Raji (cell line): ENCODE data around the gene AKAP1.

Experiments
- POLR2A ChIP-seq: IDR thresholded peaks from 2 replicates; pipeline ENCODE4 v1.6.1; 2011; ENCODE audit warnings: low read depth, low read length, control low read depth; ENCODE audit not compliant: insufficient read depth

Gene AKAP1

GRCh38 chr17:57109393-57110151 is 24.5 kb downstream of the AKAP1 start:
- TF ChIP-seq POLR2A: no peak

DNA sequence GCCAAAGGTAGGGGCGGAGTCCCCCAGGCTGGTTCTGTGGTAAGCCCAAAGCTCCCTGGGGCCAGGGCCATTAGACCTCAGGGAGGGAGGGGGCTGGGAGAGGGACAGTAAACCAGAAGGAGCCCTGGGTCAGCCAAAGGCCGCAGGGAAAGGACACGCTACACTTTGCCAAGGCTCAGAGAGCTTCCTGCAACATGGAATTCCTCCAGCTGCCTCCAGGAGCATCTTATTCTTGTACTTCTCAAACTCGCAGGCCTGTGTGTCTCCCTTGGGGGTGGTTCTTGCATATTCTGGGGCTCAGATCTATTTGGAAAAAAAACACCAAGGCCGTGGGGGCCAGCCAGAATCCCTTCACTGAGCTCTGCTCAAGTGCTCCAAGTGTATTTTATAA is 25.1 kb downstream of the AKAP1 start:
- TF ChIP-seq POLR2A: no peak

DNA sequence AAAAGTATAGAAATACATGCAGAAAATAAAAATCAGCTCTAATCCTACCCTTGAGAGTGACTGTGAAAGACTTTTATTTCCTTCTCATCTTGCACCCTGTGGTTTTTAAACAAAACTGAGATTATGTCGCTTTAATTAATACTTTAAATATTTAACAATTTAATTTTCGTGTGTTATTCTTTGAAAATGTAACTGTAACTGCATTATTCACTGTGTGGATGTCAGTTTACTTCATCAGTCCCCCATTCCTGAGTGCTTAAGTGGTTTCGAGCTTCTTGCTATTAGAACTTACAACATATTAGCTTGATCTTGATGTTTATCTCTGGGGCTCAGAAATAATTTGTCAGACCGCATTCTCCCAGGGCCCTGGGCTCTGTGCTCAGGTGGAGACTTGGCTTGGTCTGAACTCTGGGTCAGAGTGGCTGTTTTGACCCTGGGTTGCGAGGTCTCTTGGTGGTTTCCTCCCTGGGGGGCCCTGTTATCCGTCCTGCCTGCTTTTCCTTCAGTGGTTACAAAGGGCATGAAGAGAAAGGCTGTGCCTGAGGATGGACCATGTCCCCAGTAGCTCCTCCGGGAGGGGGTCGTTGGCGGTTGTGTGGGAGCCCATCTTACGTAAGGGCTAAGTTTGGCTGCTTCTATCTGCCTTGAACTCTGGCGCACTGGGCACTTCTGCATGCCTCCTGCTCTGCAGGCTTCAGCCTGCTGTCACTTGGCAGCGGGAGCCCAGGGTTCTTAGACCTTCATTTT is 25.7 kb downstream of the AKAP1 start:
- TF ChIP-seq POLR2A: no peak

- TF ChIP-seq POLR2A: no peak
Measured at GRCh38 chr17:57111386-57111785, 26.3 kb downstream of the AKAP1 start.

DNA sequence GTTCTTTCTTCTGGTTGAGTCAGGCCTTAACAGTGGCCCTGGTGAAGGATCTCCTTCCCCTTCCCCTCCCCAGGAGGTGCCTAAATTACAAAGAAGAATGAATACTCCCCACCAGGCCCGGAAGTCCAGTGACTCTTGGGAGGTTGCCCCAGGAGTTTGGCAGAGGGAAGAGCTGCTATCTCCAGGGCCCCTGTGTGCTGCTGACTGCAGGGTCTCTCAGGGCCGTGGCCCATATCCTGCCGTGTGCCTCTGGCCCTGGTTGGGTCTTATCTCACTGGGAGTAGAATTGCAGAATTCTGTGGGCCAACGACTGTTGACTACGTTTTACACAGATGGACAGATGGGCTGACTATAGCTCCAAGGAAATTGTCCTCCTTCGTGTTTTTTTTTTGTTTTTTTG is 28.0 kb downstream of the AKAP1 start:
- no peak for TF ChIP-seq POLR2A

DNA sequence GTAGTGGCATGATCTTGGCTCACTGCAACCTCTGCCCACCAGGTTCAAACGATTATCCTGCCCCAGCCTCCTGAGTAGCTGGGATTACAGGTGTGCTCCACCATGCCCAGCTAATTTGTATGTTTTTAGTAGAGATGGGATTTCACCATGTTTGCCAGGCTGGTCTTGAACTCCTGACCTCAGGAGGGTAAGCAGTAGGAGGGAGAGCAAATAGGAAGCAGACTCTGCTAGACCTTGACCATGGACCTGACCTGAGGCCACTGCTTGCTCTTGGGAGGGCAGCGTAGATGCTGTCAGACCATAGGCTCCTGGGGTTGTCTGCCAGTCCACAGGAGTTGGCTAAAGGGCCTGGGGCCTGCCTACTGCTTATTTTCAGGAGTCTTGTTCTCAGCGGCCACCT is 28.6 kb downstream of the AKAP1 start:
- no peak for TF ChIP-seq POLR2A

DNA sequence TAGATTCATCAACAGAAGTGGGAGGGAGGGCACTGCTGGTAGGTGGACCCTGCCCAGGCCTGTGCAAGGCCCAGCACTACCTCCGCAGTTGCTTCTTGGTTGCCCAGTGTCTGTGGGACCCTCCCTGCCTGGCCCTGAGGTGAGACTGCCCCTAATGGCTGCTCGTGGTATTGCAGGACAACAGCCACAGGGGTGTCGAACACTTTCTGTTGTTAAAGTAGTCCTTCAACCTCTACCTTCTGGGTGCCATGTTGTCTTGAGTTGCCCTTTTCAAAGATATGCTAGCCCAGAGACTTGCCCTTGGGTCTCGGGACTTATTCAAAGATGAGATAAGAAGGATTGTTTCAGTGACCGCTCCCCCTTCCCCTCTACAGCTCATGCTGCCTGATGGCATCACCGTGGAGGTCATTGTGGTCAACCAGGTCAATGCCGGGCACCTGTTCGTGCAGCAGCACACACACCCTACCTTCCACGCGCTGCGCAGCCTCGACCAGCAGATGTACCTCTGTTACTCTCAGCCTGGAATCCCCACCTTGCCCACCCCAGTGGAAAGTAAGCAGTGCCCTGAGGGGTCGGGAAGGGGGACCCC is 29.1 kb downstream of the AKAP1 start:
- TF ChIP-seq POLR2A: no peak

DNA sequence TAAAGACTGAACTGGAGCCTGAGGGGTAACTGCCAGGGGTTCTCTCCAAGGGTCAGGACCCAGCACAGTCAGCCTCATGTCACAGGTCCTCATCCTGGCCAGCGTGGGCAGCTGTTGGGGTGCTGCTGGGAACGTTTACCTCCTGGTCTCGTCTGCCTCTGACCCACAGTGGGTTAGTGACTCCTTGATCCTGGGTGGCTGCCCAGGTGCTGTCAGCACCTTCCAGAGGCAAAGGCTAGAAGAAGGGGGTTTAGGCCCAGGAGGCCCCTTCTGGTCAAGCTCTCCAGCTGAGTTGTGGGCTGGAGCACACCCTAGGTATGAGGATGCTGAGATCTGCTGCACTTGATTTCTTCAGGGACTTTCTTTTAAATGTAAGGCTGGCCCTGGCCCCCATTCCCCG is 30.3 kb downstream of the AKAP1 start:
- no peak for TF ChIP-seq POLR2A

DNA sequence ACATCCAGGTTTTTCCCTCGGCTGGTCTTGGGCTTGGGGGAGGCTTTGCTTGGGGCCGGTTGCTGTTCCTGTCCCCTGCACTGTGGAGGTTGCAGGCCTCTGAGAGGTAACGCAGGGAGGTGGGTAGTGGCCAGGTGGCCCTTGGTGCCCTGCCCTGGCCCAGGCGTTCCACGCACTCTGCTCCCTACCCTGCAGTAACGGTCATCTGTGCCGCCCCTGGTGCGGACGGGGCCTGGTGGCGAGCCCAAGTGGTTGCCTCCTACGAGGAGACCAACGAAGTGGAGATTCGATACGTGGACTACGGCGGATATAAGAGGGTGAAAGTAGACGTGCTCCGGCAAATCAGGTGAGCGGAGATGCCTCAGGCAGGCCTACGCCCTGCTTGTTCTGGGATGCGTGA is 30.9 kb downstream of the AKAP1 start:
- no peak for TF ChIP-seq POLR2A

GRCh38 chr17:57117798-57118197 is 32.8 kb downstream of the AKAP1 start:
- no peak for TF ChIP-seq POLR2A

DNA sequence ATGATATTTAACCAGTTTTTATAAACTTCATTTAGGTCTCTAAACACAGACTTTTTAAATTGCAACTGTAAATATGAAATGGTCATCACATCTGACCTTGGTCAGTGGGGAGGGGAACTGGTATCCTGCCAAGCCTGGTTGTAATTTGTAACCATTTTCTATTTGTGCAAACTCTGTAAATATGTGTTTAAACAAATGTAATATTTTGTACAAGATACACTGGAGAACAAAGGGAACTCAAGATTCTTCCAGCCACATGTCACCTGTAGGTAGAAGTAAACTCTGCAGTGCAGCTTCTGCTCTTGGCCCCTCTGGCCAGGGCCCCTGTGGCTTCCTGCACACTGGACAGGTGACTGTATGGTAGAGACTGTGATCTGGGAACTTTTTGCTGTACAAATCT is 35.8 kb downstream of the AKAP1 start:
- no peak for TF ChIP-seq POLR2A

DNA sequence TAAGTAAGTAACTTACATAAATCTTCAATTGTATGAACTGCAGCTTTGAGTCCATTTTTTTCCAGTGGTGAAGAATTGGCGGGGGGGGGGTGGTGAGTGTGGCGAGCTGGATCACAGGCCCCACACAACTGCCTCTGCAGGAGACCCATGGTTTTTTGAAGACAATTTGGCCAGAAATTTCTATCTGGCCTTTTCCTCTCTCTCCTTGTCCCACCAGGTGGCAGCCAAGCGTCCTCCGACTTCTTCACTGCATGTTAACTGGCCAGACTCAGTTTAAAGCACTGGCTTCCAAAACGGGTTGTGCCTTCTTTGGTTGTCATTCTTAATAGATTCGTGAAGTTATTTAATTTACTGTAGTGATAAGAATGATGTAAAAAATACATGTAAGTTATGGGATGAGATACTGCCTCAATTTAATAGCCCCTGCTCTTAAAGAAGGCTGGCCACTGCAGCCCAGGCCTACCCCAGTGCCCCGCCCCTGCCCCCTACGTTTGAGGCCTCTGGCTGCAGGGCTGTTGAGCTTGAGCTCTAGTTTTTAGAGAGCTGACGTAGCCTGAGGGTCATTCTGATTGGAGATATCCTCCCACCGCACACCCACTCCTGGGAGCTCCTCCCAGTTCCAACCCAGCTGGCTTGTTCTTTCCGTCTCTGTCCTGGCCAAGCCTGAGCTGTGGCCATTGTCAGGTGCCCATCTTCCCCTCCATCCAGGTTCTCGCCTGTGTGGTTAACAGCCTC is 36.4 kb downstream of the AKAP1 start:
- no peak for TF ChIP-seq POLR2A

DNA sequence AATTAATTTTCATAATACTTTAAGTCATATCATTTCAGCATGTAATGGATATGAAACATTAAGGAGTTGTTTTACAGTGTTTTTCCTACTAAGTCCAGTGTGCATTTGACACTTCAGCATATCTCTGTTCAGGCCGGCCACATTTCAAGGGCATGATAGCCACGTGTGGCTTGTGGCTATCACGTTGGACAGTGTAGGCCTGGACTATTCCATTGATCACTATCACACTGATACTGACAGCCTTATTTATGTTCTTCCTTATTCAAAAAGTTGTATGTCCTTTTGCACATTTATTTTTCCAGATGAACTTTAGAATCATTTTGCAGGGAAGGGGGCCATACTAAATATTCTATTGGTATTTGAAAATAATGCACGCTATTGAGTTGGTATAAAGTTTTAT is 39.0 kb downstream of the AKAP1 start:
- TF ChIP-seq POLR2A: no peak

GRCh38 chr17:57125406-57125805 is 40.4 kb downstream of the AKAP1 start:
- no peak for TF ChIP-seq POLR2A

DNA sequence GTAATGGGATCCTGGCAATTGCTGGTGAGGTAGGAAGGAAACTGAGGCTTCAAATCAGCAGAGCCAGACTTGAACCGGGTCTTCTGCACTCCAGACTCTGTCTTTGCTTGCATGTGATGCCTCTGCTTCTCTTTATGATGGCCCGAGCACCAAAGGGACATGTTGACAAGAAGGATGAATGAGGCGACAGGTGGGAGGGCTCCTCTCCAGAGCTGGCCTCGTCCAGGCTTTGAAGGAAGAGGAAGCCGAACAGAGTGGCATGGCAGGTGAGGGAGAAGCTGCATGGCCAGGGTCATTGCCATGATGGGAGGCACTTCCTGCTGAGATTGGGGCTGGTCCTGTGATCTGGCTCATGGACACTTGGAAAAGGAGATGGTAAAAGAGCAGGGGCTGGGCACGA is 40.8 kb downstream of the AKAP1 start:
- TF ChIP-seq POLR2A: no peak
